GM12878 (cell line): ENCODE results near the gene ARHGEF17. TPM values are rescaled to one million over a fixed set of nuclear protein-coding genes. Genes with fewer than 3 reads are reported as not detected.

Source experiments
- ATAC-seq: fragments of 200-7000 bp; cut with Tn5 transposase; 3 replicates; pipeline ENCODE4 v1.9.1; 2020; ENCODE audit warnings: mild to moderate bottlenecking, moderate library complexity
- BruUV-seq: library from RNA; stranded (reverse); fragments of 400-500 nt; replicated peaks from 2 replicates; lab custom pipeline; 2021; lab: Mats Ljungman, UMichigan
- CTCF ChIA-PET: fragments of 300-600 bp; sonication (Branson Sonifier 250); formaldehyde crosslinking; extraction: SDS; loops from one replicate; lab custom pipeline; 2021; ENCODE audit warnings: inconsistent platforms; lab: Yijun Ruan, JAX
- POLR2A ChIA-PET: fragments of 350-600 bp; formaldehyde crosslinking; extraction: SDS; loops from one replicate; lab custom pipeline; 2021; ENCODE audit warnings: inconsistent platforms; lab: Charles Lee
- RAD21 ChIA-PET: fragments of 300-600 bp; sonication (Branson Sonifier 250); formaldehyde crosslinking; loops from one replicate; lab custom pipeline; 2023; ENCODE audit warnings: antibody characterized with exemption; ENCODE audit not compliant: unreplicated experiment; lab: Charles Lee
- SMC1A ChIA-PET: fragments of 300-600 bp; sonication (Branson Sonifier 250); formaldehyde crosslinking; loops from one replicate; lab custom pipeline; 2023; ENCODE audit not compliant: unreplicated experiment, uncharacterized antibody; lab: Charles Lee
- DNase-seq: peaks from one replicate; pipeline ENCODE4 v3.0.0-alpha.2; 2011; ENCODE audit warnings: low read depth, low spot score
- FAIRE-seq: peaks from 3 replicates; lab custom pipeline; 2011; peaks lifted over from hg19 to GRCh38; lab: Jason Lieb, UNC
- H2AFZ ChIP-seq: 2 replicates; pipeline ENCODE4 v1.6.0; 2011; ENCODE audit warnings: low read depth, low read length, control low read depth; ENCODE audit not compliant: control insufficient read depth
- H3K27ac ChIP-seq: 2 replicates; pipeline ENCODE4 v1.5.1; 2011; ENCODE audit warnings: control low read depth; ENCODE audit not compliant: control insufficient read depth, insufficient read depth
- H3K27me3 ChIP-seq, 2 experiments: replicated peaks in 1 of 2; 2 replicates each; pipeline versions ENCODE4 v1.6.0 to v1.6.1; 2011; ENCODE audit warnings: low read length in 1 of 2; ENCODE audit not compliant: control insufficient read depth in 2 of 2, insufficient read depth in 2 of 2
- H3K36me3 ChIP-seq, 2 experiments: 2 replicates each; pipeline ENCODE4 v1.5.1; 2011; ENCODE audit warnings: low read length in 1 of 2; ENCODE audit not compliant: control insufficient read depth in 2 of 2, insufficient read depth in 2 of 2
- H3K4me1 ChIP-seq: 2 replicates; pipeline ENCODE4 v1.6.1; 2011; ENCODE audit warnings: mild to moderate bottlenecking, low read length, moderate library complexity, mixed read lengths; ENCODE audit not compliant: control insufficient read depth, insufficient read depth
- H3K4me2 ChIP-seq: 2 replicates; pipeline ENCODE4 v1.6.0; 2011; ENCODE audit warnings: control low read depth; ENCODE audit not compliant: control insufficient read depth, insufficient read depth
- H3K4me3 ChIP-seq: fragments of 200-600 bp; sonication (generic); 2 replicates; pipeline ENCODE4 v1.5.1; 2016
- H3K79me2 ChIP-seq: 2 replicates; pipeline ENCODE4 v1.6.0; 2011; ENCODE audit warnings: low read length; ENCODE audit not compliant: control insufficient read depth, insufficient read depth
- H3K9ac ChIP-seq: 2 replicates; pipeline ENCODE4 v1.8.0; 2011; ENCODE audit warnings: low read length, control low read depth, mixed read lengths; ENCODE audit not compliant: control insufficient read depth, insufficient read depth
- H3K9me3 ChIP-seq: replicated peaks from 3 replicates; pipeline ENCODE4 v1.5.1; 2011; ENCODE audit warnings: mild to moderate bottlenecking, low read length; ENCODE audit not compliant: control insufficient read depth, insufficient read depth
- H4K20me1 ChIP-seq: 2 replicates; pipeline ENCODE4 v1.6.0; 2011; ENCODE audit not compliant: control insufficient read depth, insufficient read depth
- ATF7 ChIP-seq: fragments of 450-650 bp; IDR thresholded peaks from 2 replicates; pipeline ENCODE4 v1.6.1; 2016; ENCODE audit warnings: low read depth, mild to moderate bottlenecking
- CBX5 ChIP-seq: sonication (generic); IDR thresholded peaks from 2 replicates; pipeline ENCODE4 v1.6.1; 2016; ENCODE audit warnings: low read depth, moderate library complexity, mild to moderate bottlenecking, inconsistent platforms
- CHD1 ChIP-seq: IDR thresholded peaks from 2 replicates; pipeline ENCODE4 v1.6.1; 2012; ENCODE audit warnings: low read depth, low read length, improper control_type of control experiment
- DPF2 ChIP-seq: fragments of 450-650 bp; IDR thresholded peaks from 2 replicates; pipeline ENCODE4 v1.6.1; 2017; ENCODE audit warnings: mild to moderate bottlenecking
- FOXM1 ChIP-seq: IDR thresholded peaks from 2 replicates; pipeline ENCODE4 v1.6.1; 2012; ENCODE audit warnings: low read depth, mild to moderate bottlenecking, inconsistent platforms, low read length, moderate library complexity
- HDGF ChIP-seq: fragments of 450-650 bp; IDR thresholded peaks from 2 replicates; pipeline ENCODE4 v1.6.1; 2016; ENCODE audit warnings: antibody characterized with exemption
- IRF4 ChIP-seq: IDR thresholded peaks from 2 replicates; pipeline ENCODE4 v1.6.1; 2011; ENCODE audit warnings: low read depth, low read length
- JUNB ChIP-seq: IDR thresholded peaks from 2 replicates; pipeline ENCODE4 v1.6.1; 2016; ENCODE audit warnings: antibody characterized with exemption, mild to moderate bottlenecking
- NR2F1 ChIP-seq: fragments of 450-650 bp; conservative IDR thresholded peaks from 2 replicates; pipeline ENCODE4 v1.6.1; 2017; ENCODE audit warnings: mild to moderate bottlenecking
- PAX8 ChIP-seq: fragments of 450-650 bp; IDR thresholded peaks from 2 replicates; pipeline ENCODE4 v1.6.1; 2017; ENCODE audit warnings: mild to moderate bottlenecking, moderate library complexity
- POLR2AphosphoS5 ChIP-seq: IDR thresholded peaks from 2 replicates; pipeline ENCODE4 v1.6.1; 2011; ENCODE audit warnings: mild to moderate bottlenecking, low read length, inconsistent platforms
- WGBS: methylation state at CpG from one replicate; pipeline ENCODE4 v1.1.6; 2016; ENCODE audit warnings: low lambda C conversion rate; ENCODE audit not compliant: insufficient replicate concordance, insufficient coverage; ENCODE audit errors: missing lambda C conversion rate; 5-methylcytosine and 5-hydroxymethylcytosine counted together
- in situ Hi-C: fragments of 300-500 bp; cut with MboI; formaldehyde crosslinking; loops from 9 replicates; pipeline ENCODE4 v1.14.3; 2018; ENCODE audit warnings: mixed read lengths
- intact Hi-C: fragments of 100-400 bp; cut with micrococcal nuclease; formaldehyde crosslinking; loops from one replicate; pipeline ENCODE4 v1.14.2; 2022; ENCODE audit not compliant: unreplicated experiment
- polyA plus RNA-seq, 11 experiments: library from polyadenylated mRNA; depleted of rRNA in 4 of 11; unstranded in 6 of 11; stranded (reverse) in 5 of 11; fragments of >200 nt; fragmentation: Nextera tagmentation in 4 of 11; fragmentation: Illumina TruSeq in 1 of 11; extraction: Ambion mirVana in 4 of 11; extraction: Trizol in 1 of 11; gene quantifications; 1 replicate in 1 of 11; 2 replicates in 10 of 11; pipeline versions ENCODE4 v1.2.1 to v1.2.3, GENCODE V29; 2011 to 2016; ENCODE audit warnings: inconsistent platforms in 2 of 11, missing spikeins in 2 of 11, low read depth in 1 of 11
- total RNA-seq, 4 experiments: library from RNA; depleted of rRNA in 3 of 4; stranded (reverse); fragments of >200 nt in 3 of 4; fragmentation: Illumina TruSeq in 1 of 4; extraction: Trizol in 1 of 4; gene quantifications; 2 replicates each; pipeline versions ENCODE4 v1.2.1 to v1.2.3, GENCODE V29; 2013 to 2021
- TF ChIP-seq, protein P1 (sequence below), 3 experiments: IDR thresholded peaks in 2 of 3; conservative IDR thresholded peaks in 1 of 3; 2 replicates each; pipeline ENCODE4 v1.5.1; 2011; ENCODE audit warnings: low read depth in 3 of 3, low read length in 3 of 3, mild to moderate bottlenecking in 3 of 3, control low read depth in 2 of 3, moderate library complexity in 2 of 3, inconsistent platforms in 1 of 3, mixed read lengths in 1 of 3; ENCODE audit not compliant: control insufficient read depth in 2 of 3, insufficient read depth in 1 of 3; ENCODE audit errors: extremely low read depth in 1 of 3
- TF ChIP-seq, protein P2 (sequence below): IDR thresholded peaks from 2 replicates; pipeline ENCODE4 v1.6.1; 2012; ENCODE audit warnings: improper control_type of control experiment, low read depth, low read length; ENCODE audit not compliant: insufficient replicate concordance

ARHGEF17 gene
- total and polyA plus RNA-seq, 10 of the 15 experiments (the other 5 are each of a cell fraction or from before 2014, with no cell fraction given), result 0.15 to 11.0 (median 1.7) TPM

DNA sequence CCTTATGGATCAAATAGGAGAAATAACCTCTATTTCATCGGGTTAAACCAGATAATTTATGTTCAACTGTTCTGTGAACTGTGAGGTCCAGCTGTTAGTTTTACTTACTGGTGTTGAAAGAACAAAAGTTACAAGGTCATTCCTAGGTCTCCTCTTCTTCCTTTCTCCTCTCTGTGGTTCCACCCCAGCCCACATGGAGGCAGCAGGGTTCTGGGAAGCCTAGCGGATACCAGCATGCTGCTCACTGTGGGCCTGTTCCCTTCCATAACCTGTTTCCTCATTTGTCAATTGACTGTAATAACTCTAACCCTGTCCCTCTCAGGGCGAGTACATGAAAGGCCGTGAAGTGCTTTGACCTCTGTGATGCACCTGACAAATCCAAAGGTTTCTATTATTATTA lies 96.0 kb downstream of the ARHGEF17 start (continued):
- TF ChIP-seq, protein P1, sequence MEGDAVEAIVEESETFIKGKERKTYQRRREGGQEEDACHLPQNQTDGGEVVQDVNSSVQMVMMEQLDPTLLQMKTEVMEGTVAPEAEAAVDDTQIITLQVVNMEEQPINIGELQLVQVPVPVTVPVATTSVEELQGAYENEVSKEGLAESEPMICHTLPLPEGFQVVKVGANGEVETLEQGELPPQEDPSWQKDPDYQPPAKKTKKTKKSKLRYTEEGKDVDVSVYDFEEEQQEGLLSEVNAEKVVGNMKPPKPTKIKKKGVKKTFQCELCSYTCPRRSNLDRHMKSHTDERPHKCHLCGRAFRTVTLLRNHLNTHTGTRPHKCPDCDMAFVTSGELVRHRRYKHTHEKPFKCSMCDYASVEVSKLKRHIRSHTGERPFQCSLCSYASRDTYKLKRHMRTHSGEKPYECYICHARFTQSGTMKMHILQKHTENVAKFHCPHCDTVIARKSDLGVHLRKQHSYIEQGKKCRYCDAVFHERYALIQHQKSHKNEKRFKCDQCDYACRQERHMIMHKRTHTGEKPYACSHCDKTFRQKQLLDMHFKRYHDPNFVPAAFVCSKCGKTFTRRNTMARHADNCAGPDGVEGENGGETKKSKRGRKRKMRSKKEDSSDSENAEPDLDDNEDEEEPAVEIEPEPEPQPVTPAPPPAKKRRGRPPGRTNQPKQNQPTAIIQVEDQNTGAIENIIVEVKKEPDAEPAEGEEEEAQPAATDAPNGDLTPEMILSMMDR (IDR thresholded peaks at IDR 0.05 in 2 of 3, conservative IDR thresholded peaks at IDR 0.05 in 1 of 3; ENCODE audit: control insufficient read depth in 2 of 3, extremely low read depth in 1 of 3, insufficient read depth in 1 of 3, low read depth in 3 of 3, low read length in 3 of 3), result peak in 2 of 3 experiments; percentile 13 to 31; a peak in 3 of 6 replicates
- TF ChIP-seq PAX8, result no peak

DNA sequence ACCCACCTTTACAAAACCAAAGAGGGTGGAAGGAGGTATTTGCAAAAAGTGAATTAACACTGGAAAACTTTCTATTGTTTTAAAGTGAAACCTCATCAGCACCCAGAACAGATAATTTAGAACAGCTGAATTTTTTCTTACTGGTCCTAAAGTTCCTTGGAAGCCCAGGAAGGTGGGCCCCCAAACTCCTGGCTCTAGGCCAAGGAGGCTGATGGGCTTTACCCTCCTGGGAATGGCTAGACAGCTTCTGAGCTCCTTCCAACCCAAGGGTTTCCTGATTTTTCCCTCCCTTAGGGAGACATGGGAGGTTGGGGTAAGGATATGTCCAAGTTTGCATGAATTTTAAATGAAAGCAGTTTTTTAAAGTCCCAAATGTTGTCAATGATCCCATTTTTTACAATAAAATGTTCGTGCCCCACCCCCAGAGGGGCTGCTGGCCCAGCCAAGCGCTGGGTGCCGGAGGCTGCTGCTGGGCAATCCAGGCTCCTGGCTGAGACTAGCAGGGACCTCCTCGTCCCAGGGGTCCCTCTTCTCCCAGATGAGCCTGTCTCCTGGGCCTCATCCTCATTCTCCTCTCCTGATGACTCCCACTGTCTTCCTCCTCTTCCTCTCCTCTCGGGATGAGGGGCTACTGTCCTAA lies 96.5 kb downstream of the ARHGEF17 start:
- SMC1A ChIA-PET, result no interaction called here
- no peak for FAIRE-seq
- Histone ChIP-seq H4K20me1 (no peaks in the 10 kb centered on the region), H3K4me2 (no peak overlapping the region), H3K4me1 (no peaks in the 10 kb centered on the region), H3K27ac (no peak overlapping the region), H3K4me3 (no peak overlapping the region), H3K9ac (no peak overlapping the region), H2AFZ (no peak overlapping the region), H3K79me2 (no peaks in the 10 kb centered on the region), H3K27me3 (no peaks in the 10 kb centered on the region), H3K36me3 (peaks cover 9 to 21% of the 10 kb centered on the region in 2 experiments), H3K9me3 (no peaks in the 10 kb centered on the region)
- no TSS peak for BruUV-seq
- CTCF ChIA-PET, result interaction anchor here (0.6 to 6.0 kb wide), 3 partner anchors 11 to 257 kb away, joined by 3 to 50 read pairs (median 6); no protein-coding TSS in a partner anchor
- 93% methylated on average over 5 of the region's 5 CpGs for WGBS
- in situ Hi-C loops, result loop anchor here (5.0 kb wide), 1 partner anchor 258 kb away; no protein-coding TSS in a partner anchor
- RAD21 ChIA-PET, result interaction anchor here (0.6 to 3.3 kb wide), 2 partner anchors 54 to 97 kb away, joined by 3 to 14 read pairs; no protein-coding TSS in a partner anchor
- POLR2A ChIA-PET, result no interaction called here
- ATAC-seq, result no peak
- intact Hi-C loops, result no loop called here
- no peak for DNase-seq
- TF ChIP-seq NR2F1 (no peak), DPF2 (no peak), IRF4 (no peak), JUNB (no peak), CHD1 (no peak), POLR2AphosphoS5 (no peak), ATF7 (no peak), FOXM1 (no peak), HDGF (no peak), CBX5 (no peak)
- TF ChIP-seq, protein P2, sequence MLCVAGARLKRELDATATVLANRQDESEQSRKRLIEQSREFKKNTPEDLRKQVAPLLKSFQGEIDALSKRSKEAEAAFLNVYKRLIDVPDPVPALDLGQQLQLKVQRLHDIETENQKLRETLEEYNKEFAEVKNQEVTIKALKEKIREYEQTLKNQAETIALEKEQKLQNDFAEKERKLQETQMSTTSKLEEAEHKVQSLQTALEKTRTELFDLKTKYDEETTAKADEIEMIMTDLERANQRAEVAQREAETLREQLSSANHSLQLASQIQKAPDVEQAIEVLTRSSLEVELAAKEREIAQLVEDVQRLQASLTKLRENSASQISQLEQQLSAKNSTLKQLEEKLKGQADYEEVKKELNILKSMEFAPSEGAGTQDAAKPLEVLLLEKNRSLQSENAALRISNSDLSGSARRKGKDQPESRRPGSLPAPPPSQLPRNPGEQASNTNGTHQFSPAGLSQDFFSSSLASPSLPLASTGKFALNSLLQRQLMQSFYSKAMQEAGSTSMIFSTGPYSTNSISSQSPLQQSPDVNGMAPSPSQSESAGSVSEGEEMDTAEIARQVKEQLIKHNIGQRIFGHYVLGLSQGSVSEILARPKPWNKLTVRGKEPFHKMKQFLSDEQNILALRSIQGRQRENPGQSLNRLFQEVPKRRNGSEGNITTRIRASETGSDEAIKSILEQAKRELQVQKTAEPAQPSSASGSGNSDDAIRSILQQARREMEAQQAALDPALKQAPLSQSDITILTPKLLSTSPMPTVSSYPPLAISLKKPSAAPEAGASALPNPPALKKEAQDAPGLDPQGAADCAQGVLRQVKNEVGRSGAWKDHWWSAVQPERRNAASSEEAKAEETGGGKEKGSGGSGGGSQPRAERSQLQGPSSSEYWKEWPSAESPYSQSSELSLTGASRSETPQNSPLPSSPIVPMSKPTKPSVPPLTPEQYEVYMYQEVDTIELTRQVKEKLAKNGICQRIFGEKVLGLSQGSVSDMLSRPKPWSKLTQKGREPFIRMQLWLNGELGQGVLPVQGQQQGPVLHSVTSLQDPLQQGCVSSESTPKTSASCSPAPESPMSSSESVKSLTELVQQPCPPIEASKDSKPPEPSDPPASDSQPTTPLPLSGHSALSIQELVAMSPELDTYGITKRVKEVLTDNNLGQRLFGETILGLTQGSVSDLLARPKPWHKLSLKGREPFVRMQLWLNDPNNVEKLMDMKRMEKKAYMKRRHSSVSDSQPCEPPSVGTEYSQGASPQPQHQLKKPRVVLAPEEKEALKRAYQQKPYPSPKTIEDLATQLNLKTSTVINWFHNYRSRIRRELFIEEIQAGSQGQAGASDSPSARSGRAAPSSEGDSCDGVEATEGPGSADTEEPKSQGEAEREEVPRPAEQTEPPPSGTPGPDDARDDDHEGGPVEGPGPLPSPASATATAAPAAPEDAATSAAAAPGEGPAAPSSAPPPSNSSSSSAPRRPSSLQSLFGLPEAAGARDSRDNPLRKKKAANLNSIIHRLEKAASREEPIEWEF, result no peak
